Measurements from ENCODE around the gene ORAI3.

Gene ORAI3

DNA sequence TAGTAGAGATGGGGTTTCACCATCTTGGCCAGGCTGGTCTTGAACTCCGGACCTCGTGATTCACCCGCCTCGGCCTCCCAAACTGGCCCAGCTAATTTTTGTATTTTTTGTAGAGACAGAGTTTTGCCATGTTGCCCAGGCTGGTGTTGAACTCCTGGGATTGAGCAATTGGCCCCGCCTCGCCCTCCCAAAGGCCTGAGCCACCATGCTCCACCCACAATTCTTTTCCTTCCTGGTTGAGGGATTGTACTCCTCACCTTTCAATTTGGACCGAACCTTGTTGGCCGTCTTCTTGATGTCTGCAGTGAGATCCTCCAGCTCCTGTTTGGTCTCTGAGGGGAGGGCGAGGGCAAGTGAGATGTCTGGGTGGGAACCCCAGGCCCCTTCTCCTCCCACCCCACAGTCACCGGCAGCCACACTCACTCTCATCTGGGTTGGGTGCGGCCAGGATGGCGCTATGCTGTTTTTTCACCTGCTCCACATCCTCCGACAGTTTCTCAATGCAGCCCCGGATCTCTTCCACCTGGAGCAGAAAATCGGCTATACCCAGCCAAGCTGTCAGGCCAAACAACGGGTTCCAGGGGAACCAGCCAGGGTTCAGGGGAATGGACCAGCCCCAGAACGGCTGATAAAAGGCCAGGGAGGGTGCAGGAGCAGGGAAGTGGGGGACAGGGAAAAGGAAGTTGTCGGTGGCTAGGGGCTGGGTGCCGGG lies 52.0 kb downstream of the ORAI3 start:
- intact Hi-C loops (cut with DNase I), result no loop called here
- no peak for DNase-seq

DNA sequence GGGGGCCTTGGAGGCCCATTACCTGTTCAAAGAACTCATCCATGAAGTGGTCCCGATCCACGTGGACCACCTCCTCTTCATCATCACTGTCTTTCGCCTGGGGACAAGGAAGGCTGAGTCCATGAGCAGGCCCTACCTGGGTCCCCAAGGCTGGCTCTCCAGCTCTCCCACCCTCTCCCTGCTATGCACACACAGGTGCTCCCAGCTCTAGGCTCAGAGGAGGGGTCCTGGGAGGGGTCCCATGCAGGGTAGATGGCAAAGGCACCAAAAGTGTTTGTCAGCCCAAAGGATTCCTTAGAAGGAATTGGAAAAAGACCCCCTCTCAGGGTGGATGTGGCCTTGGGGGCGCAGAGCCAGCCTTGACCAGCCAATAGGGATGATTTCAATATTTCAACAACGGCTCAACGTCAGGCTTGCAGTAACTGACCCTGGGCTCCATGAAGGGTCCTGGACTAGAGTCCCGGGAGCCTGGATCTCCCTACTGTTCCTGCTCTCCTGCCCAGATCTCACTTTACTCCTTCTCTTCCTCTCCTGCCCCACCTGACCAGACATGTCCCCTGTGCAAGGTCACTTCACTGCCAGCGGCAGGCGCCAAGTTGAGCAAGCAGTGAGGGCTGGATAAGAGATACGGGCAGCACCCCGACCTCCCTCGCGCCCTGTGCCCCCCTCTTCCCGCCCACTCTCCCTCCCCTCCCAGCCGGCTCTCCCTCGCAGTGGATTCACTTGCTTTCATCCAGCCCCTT lies 52.8 kb downstream of the ORAI3 start:
- intact Hi-C loops (cut with DNase I), result no loop called here
- no peak for DNase-seq

DNA sequence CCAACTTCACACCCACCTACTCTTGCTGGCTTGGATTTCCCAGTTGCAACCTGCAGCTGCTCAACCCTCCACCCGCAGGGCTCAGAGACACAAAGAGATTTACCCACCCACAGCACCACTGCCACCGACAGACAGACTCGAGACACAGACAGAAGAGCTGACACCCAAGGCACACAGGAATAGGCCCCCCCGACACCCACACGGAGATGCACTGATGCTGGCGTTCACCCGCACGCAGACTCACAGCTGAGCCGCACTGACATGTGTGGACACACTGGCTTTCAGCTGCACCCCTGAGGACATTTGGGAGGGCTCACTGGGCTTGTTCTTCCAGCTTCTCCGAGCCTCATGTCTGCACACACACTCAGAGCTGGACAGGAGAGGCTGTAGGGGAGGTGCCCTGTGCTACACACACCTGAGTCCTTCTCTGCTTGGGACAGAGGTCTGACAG lies 53.4 kb downstream of the ORAI3 start:
- DNase-seq, result peak in 2 of 10 donors; percentile 76 to 91
- intact Hi-C loops (cut with DNase I), result no loop called here

DNA sequence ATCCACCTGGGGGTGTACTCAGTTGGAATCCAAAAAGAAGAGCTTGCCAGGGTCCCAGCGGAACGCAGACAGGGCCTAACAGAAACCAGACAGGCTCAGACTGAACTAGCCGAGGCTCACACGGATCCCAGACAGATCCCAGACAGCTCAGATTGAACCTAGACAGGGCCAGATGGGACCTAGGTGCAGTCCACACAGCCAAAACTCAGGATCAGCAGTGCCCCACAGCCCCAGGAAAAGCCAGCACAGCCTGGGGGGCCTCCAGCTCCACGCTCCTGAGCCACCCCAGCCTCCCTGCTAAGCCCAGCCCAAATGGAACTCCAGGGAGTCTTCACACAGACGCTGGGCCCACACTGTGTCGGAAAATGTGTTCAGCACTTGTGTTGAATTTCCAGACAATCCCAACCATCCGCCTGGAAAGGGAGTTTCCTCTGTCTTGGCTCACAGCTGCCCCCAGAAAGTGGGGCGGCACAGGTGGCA lies 54.0 kb downstream of the ORAI3 start:
- no peak for DNase-seq
- intact Hi-C loops (cut with DNase I), result no loop called here

DNA sequence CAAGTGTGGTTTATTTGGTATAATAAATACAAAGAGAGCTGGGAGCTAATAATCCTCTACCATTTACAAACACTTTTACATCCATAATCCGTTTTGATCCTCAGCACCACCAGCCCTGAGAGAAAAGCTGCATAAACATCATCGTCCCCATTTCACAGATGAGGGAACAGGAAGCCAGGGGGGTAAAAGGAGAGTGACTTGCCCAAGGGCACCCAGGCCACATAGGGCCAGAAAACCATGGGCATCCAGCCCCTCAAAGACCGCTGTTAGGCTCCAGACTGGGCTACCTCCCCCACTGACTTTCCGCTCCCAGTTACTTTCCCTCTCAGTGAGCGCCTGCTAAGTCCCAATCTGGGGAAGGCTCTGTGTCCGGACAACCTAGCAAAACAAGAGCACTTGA lies 54.9 kb downstream of the ORAI3 start:
- intact Hi-C loops (cut with DNase I), result no loop called here
- no peak for DNase-seq
